Chondrocyte (in vitro differentiated cells): ENCODE measurements around the gene NDUFS8. TPM values are rescaled to one million over a fixed set of nuclear protein-coding genes. Genes with fewer than 3 reads are reported as not detected.

Experiments used
- DNase-seq: peaks from one replicate; pipeline ENCODE4 v3.0.0; 2021; ENCODE audit warnings: mixed read lengths, low spot score
- H3K27ac Mint-ChIP-seq: one replicate; pipeline ENCODE4 v1.8.0; 2021; ENCODE audit warnings: mild to moderate bottlenecking, moderate library complexity, mixed read lengths; ENCODE audit not compliant: unreplicated experiment
- H3K27me3 Mint-ChIP-seq: 2 replicates; pipeline ENCODE4 v1.8.0; 2021; ENCODE audit warnings: low read depth, mixed read lengths
- H3K36me3 Mint-ChIP-seq: 2 replicates; pipeline ENCODE4 v1.8.0; 2021; ENCODE audit warnings: low read depth, mixed read lengths
- H3K4me1 Mint-ChIP-seq: 2 replicates; pipeline ENCODE4 v1.8.0; 2021; ENCODE audit warnings: low read depth, mild to moderate bottlenecking, mixed read lengths
- H3K4me3 Mint-ChIP-seq: one replicate; pipeline ENCODE4 v1.8.0; 2021; ENCODE audit warnings: mild to moderate bottlenecking, moderate library complexity, mixed read lengths; ENCODE audit not compliant: unreplicated experiment
- H3K9me3 Mint-ChIP-seq: 2 replicates; pipeline ENCODE4 v1.8.0; 2021; ENCODE audit warnings: low read depth, mixed read lengths
- CTCF ChIP-seq: fragments of 200-600 bp; sonication (generic); IDR thresholded peaks from 2 replicates; pipeline ENCODE4 v1.5.0; 2021; ENCODE audit warnings: antibody characterized with exemption, mild to moderate bottlenecking, moderate library complexity
- total RNA-seq: library from RNA; stranded (reverse); gene quantifications from 3 replicates; pipeline ENCODE4 v1.2.1, GENCODE V29; 2021

The NDUFS8 gene
- total RNA-seq, 1 donor from 2014 or later = 140 TPM

- TF ChIP-seq CTCF = peak; percentile 15
- Mint-ChIP-seq H3K36me3 (peaks cover under 1% of the 10 kb centered on the region), H3K4me1 (peaks cover 24% of the 10 kb centered on the region), H3K27me3 (no peaks in the 10 kb centered on the region), H3K9me3 (no peaks in the 10 kb centered on the region), H3K27ac (peak within 1 kb of the TSS; percentile 85), H3K4me3 (peak within 1 kb of the TSS; percentile 72)
- peak; percentile 78 for DNase-seq
Observed at GRCh38 chr11:68038718-68039525, 8.4 kb downstream of the NDUFS8 start, which contains the start of gene TCIRG1. TCIRG1 (plus strand) TSS chr11:68039025; CDS start chr11:68041272, 2,247 bp downstream.

DNA sequence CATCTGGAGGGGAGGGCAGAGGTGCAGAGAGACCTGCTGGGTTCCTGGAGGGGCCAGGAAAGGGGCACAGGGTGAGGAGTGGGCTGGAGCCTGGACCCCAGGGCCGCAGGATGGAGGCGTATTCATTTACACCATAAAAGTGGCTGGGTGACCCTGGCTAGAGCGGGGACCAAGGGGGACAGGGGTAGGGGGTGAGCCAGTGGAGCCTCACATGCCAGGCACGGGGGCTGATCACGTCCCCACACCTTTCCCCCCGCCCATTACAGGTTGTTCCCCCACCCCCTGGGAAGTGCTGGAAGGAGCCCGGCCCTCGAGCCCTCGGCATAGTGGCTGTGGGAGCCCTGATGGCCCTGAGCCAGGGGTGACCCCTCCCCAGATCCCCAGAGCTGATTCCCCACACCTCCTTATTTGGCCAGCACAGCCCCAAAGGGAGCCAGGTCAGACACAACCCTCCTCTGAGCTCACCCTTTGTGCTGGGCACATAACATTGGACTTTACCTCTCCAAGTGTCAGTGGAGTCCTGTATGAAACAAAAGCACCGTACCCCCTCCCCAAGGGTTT is 9.1 kb downstream of the NDUFS8 start:
- Mint-ChIP-seq H3K27me3 (no peaks in the 10 kb centered on the region), H3K4me3 (peak overlapping the region; percentile 72), H3K27ac (peak overlapping the region; percentile 85), H3K9me3 (no peaks in the 10 kb centered on the region), H3K36me3 (no peaks in the 10 kb centered on the region), H3K4me1 (peaks cover 24% of the 10 kb centered on the region)
- no peak for TF ChIP-seq CTCF
- DNase-seq = peak; percentile 55

GRCh38 chr11:68040101-68040956 is 9.8 kb downstream of the NDUFS8 start:
- no peak for TF ChIP-seq CTCF
- peak; percentile 88 for DNase-seq
- H3K27ac Mint-ChIP-seq = peak overlapping the region; percentile 85

GRCh38 chr11:68040957-68041591 is 10.6 kb downstream of the NDUFS8 start:
- H3K36me3 Mint-ChIP-seq = no peaks in the 10 kb centered on the region
- no peaks in the 10 kb centered on the region for H3K27me3 Mint-ChIP-seq
- H3K4me1 Mint-ChIP-seq = peaks cover 24% of the 10 kb centered on the region
- H3K9me3 Mint-ChIP-seq = no peaks in the 10 kb centered on the region
- peak overlapping the region; percentile 72 for H3K4me3 Mint-ChIP-seq
- peak overlapping the region; percentile 85 for H3K27ac Mint-ChIP-seq
- TF ChIP-seq CTCF = no peak
- DNase-seq = peak; percentile 90

More at GRCh38 chr11:68040101-68040956, 9.8 kb downstream of the NDUFS8 start:
- no peaks in the 10 kb centered on the region for H3K9me3 Mint-ChIP-seq
- H3K27me3 Mint-ChIP-seq = no peaks in the 10 kb centered on the region
- H3K4me3 Mint-ChIP-seq = peak overlapping the region; percentile 72
- H3K36me3 Mint-ChIP-seq = no peaks in the 10 kb centered on the region
- peaks cover 24% of the 10 kb centered on the region for H3K4me1 Mint-ChIP-seq
